ENCODE data around the gene LSM3. TPM values are rescaled to one million over a fixed set of nuclear protein-coding genes. Genes with fewer than 3 reads are reported as not detected.
A peak's percentile ranks its signal among the peaks of the same experiment; 100 is the strongest.

LSM3 gene
- 10 to 100 TPM in 3 of 4 donors, 1 to 10 TPM in 1; 7.9 to 15.6 (median 12.7) TPM for total RNA-seq

- H3K4me3 ChIP-seq, result peak within 1 kb of the TSS; percentile 56 to 81
- no peaks in the 10 kb centered on the region for H3K9me3 ChIP-seq
- H3K36me3 ChIP-seq, result peaks cover 0 to 22% of the 10 kb centered on the region in 2 donors
- peaks cover 9 to 61% (median 12%) of the 10 kb centered on the region in 3 donors for H3K4me1 ChIP-seq
- no peaks in the 10 kb centered on the region for H3K27me3 ChIP-seq
- peak in 2 of 4 experiments; percentile 20 to 26 for TF ChIP-seq CTCF (IDR thresholded peaks at IDR 0.05)
- TF ChIP-seq EP300 (IDR thresholded peaks at IDR 0.05), result no peak
- TF ChIP-seq POLR2A (IDR thresholded peaks at IDR 0.05), result peak; percentile 96 to 98
- peak; percentile 99 for TF ChIP-seq POLR2AphosphoS5 (IDR thresholded peaks at IDR 0.05)
- peak; percentile 99 for ATAC-seq
- WGBS, 2 donors (ENCODE audit: low coverage in 1 of 2), result 0% methylated on average over 18 to 22 of the region's 78 CpGs
- peak within 1 kb of the TSS; percentile 87 to 99 (median 98) for H3K27ac ChIP-seq
Observed at GRCh38 chr3:14178247-14179113, at the start of gene LSM3, which contains the start of gene XPC. Gene LSM3, plus strand, starts transcription at chr3:14178817. Its CDS starts 44 bp downstream, at chr3:14178861. Gene XPC, minus strand, starts transcription at chr3:14178601. Its CDS starts 33 bp downstream, at chr3:14178568.

- Histone ChIP-seq H3K9me3 (no peaks in the 10 kb centered on the region), H3K4me1 (peaks cover 8 to 29% (median 14%) of the 10 kb centered on the region in 3 donors), H3K36me3 (peaks cover 0 to 66% of the 10 kb centered on the region in 2 donors), H3K4me3 (no peak overlapping the region), H3K27ac (peak overlapping the region in 3 of 4 donors; percentile 3 to 99 (median 14)), H3K27me3 (no peaks in the 10 kb centered on the region)
- TF ChIP-seq CTCF (IDR thresholded peaks at IDR 0.05) (no peak), EP300 (IDR thresholded peaks at IDR 0.05) (no peak), POLR2A (IDR thresholded peaks at IDR 0.05) (no peak), POLR2AphosphoS5 (IDR thresholded peaks at IDR 0.05) (no peak)
- 86 to 100% methylated on average over 4 to 6 of the region's 6 CpGs for WGBS, 2 donors (ENCODE audit: low coverage in 1 of 2)
- ATAC-seq, result no peak
Observed at GRCh38 chr3:14129296-14129695, 49.3 kb upstream of the LSM3 start.

GRCh38 chr3:14130230-14130629 is 48.4 kb upstream of the LSM3 start:
- no peak for ATAC-seq
- Histone ChIP-seq H3K4me1 (peaks cover 8 to 29% (median 14%) of the 10 kb centered on the region in 3 donors), H3K9me3 (no peaks in the 10 kb centered on the region), H3K36me3 (peaks cover 0 to 76% of the 10 kb centered on the region in 2 donors), H3K27me3 (no peaks in the 10 kb centered on the region), H3K27ac (peak overlapping the region in 1 of 4 donors; percentile 99), H3K4me3 (no peak overlapping the region)
- 100% methylated on average over 1 of the region's 4 CpGs; no CpG with 5 or more reads in 1 of the 2 donors for WGBS, 2 donors (ENCODE audit: low coverage in 1 of 2)
- TF ChIP-seq CTCF (IDR thresholded peaks at IDR 0.05), result no peak
- no peak for TF ChIP-seq POLR2AphosphoS5 (IDR thresholded peaks at IDR 0.05)
- TF ChIP-seq EP300 (IDR thresholded peaks at IDR 0.05), result no peak
- no peak for TF ChIP-seq POLR2A (IDR thresholded peaks at IDR 0.05)

- peak overlapping the region in 1 of 4 donors; percentile 8 for H3K27ac ChIP-seq
Observed at GRCh38 chr3:14130707-14131106, 47.9 kb upstream of the LSM3 start.

More at GRCh38 chr3:14130707-14131106, 47.9 kb upstream of the LSM3 start:
- no peak for ATAC-seq
- 90 to 92% methylated on average over 2 to 12 of the region's 12 CpGs for WGBS, 2 donors (ENCODE audit: low coverage in 1 of 2)
- peaks cover 8 to 28% (median 14%) of the 10 kb centered on the region in 3 donors for H3K4me1 ChIP-seq
- H3K9me3 ChIP-seq, result no peaks in the 10 kb centered on the region
- TF ChIP-seq POLR2AphosphoS5 (IDR thresholded peaks at IDR 0.05) (no peak), POLR2A (IDR thresholded peaks at IDR 0.05) (no peak), EP300 (IDR thresholded peaks at IDR 0.05) (no peak), CTCF (IDR thresholded peaks at IDR 0.05) (no peak)
- no peaks in the 10 kb centered on the region for H3K27me3 ChIP-seq
- H3K4me3 ChIP-seq, result no peak overlapping the region
- H3K36me3 ChIP-seq, result peaks cover 0 to 80% of the 10 kb centered on the region in 2 donors

Measured in gastroesophageal sphincter (tissue), 4 donors.